HT1080 (cell line): Measurements from ENCODE around the gene NNMT. TPM values are rescaled to one million over a fixed set of nuclear protein-coding genes. Genes with fewer than 3 reads are reported as not detected.

Experiments used
- DNase-seq: peaks from one replicate; pipeline ENCODE4 v3.0.0-alpha.2; 2015; ENCODE audit warnings: low read depth
- polyA plus RNA-seq, 2 experiments: library from polyadenylated mRNA; depleted of rRNA; stranded (reverse); fragments of >200 nt; gene quantifications; 2 replicates each; pipeline ENCODE4 v1.2.3, GENCODE V29; 2015
- total RNA-seq: library from RNA; depleted of rRNA; stranded (reverse); fragments of >200 nt; shearing (Covaris generic); gene quantifications from 2 replicates; pipeline ENCODE4 v1.2.3, GENCODE V29; 2014; rRNA removed

Gene NNMT
- 158 and 162 TPM in 2 replicates for total RNA-seq
- polyA plus RNA-seq (2015; cell fraction: cytosol; rRNA removed) = 103 and 115 TPM in 2 replicates
- polyA plus RNA-seq (2015; cell fraction: nucleus; rRNA removed) = 85.2 and 92.3 TPM in 2 replicates

DNA sequence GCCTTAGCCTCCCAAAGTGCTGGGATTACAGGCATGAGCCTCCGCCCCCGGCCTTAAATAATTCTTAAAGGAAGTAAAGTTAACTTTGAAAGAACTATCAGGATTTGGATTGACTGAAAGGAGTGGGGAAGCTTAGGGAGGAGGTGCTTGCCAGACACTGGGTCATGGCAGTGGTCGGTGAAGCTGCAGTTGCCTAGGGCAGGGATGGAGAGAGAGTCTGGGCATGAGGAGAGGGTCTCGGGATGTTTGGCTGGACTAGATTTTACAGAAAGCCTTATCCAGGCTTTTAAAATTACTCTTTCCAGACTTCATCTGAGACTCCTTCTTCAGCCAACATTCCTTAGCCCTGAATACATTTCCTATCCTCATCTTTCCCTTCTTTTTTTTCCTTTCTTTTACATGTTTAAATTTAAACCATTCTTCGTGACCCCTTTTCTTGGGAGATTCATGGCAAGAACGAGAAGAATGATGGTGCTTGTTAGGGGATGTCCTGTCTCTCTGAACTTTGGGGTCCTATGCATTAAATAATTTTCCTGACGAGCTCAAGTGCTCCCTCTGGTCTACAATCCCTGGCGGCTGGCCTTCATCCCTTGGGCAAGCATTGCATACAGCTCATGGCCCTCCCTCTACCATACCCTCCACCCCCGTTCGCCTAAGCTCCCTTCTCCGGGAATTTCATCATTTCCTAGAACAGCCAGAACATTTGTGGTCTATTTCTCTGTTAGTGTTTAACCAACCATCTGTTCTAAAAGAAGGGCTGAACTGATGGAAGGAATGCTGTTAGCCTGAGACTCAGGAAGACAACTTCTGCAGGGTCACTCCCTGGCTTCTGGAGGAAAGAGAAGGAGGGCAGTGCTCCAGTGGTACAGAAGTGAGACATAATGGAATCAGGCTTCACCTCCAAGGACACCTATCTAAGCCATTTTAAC lies at the start of gene NNMT:
TSS of gene NNMT (plus strand) at position 724 of the 929 bp plus-strand sequence. CDS start at position 882, 158 bp downstream.
- DNase-seq = peak; percentile 89

DNA sequence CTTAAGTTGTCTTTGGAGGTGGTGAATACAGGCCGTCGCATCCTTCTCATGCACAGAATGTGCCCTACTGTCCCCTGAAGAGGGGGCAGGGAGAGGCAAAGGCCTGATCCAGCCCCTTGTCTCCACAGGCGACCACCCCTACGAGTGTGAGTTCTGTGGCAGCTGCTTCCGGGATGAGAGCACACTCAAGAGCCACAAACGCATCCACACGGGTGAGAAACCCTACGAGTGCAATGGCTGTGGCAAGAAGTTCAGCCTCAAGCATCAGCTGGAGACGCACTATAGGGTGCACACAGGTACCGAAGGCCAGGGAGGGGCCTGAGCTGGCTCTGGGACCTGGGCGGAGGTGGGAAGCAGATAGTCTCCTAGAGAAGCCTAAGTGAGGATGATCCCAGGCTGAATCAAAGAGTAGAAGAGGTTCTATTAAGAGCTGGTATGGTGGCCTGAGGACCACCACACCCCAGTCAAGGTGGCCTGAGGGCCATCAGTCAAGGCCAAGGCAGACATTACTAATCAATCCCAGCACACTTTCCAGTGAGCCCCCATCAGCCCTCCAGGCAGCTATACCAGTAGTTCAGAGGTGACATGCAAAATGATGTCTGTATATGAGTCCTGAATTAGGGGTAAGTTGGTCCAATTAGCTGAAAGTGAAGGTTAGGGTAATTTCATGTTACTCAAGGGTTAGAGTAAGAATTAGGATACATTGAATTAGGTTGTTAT lies 49.0 kb upstream of the NNMT start:
- DNase-seq = no peak

DNA sequence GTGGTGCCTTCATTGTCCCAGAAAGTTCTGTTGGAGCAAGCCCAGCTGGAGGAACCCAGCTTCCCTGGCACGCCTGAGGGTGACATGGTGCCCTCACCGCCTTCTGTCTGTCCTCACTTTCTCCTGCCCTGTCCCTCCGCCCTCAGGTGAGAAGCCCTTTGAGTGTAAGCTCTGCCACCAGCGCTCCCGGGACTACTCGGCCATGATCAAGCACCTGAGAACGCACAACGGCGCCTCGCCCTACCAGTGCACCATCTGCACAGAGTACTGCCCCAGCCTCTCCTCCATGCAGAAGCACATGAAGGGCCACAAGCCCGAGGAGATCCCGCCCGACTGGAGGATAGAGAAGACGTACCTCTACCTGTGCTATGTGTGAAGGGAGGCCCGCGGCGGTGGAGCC lies 46.0 kb upstream of the NNMT start:
- DNase-seq = no peak

DNA sequence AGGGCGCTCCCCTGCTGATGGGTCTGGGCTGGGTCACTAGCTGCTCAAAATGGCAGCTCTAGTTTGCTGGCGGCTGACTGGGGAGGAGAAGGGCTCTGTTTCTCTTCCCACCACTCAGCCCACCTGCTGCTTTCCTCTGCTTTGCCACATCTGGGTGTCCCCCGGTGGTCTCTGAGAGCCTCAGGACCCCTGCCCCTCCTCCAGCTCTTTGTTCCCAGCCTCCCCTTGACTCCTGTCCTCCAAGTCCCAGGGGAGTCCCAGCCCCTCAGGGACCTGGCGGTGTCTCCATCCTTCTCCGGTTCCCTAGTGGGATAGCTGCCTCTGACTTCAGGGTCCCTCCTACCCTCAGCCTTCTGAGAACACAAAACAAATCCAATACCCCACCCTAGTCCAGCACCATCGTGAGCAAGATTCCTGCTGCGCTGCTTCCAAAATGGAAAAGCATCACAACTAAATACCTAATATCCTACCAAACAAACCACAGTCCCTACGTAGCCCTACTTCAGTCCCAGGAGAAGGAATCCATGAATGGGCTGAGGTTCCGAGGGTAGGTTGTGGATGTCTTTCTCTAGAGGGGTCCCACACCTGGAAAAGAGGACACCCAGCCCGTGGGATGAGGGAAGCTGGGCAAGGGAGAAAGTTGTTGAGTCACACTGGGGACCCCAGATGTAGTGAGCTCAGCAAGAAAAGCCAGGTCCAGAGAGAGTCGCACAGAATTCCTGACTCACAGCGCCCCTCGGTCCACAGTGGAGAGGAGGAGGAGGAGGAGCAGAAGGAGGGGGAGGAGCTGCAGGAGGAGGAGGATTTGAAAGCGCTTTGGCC lies 45.0 kb upstream of the NNMT start:
- DNase-seq = peak; percentile 8

GRCh38 chr11:114251815-114252337 lies 44.3 kb upstream of the NNMT start:
- no peak for DNase-seq

DNA sequence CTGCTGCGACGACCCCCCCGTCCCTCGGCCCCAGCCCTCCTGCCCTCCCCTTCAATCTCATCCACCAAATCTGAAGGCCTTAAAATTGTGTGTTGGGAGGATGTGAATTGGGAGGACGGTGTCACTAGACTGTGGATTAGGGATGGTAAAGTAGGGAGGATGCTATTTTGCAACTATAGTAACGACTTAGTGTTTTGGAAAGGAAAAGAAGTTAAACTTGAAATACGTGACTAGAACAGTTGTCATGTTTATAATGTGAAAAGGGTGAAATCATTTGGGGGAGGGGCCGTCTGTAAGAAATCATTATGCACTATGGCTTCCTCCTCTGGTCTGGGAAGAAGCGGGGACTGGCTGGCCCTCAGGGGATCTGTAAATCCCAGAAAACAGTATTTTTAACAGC lies 43.4 kb upstream of the NNMT start:
- DNase-seq = no peak

DNA sequence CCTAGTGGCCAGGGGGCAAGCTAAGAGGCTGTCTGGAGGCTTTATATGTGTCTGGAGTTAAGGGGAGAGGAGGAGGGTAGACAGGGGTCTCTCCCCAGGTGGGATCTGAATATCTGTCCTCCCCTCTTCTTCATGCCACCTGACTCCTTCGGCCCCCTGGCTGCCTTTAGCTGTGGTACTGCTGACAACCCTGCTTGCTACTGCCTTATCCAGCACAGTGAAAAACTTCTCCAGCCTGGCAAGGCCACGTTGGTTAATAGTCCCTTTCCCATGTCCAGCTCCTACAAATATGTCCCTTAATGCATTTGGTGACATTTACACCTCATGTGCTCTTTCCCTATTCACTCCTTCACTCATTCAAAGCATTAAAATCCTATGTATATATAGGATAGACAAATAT lies 42.4 kb upstream of the NNMT start:
- no peak for DNase-seq

DNA sequence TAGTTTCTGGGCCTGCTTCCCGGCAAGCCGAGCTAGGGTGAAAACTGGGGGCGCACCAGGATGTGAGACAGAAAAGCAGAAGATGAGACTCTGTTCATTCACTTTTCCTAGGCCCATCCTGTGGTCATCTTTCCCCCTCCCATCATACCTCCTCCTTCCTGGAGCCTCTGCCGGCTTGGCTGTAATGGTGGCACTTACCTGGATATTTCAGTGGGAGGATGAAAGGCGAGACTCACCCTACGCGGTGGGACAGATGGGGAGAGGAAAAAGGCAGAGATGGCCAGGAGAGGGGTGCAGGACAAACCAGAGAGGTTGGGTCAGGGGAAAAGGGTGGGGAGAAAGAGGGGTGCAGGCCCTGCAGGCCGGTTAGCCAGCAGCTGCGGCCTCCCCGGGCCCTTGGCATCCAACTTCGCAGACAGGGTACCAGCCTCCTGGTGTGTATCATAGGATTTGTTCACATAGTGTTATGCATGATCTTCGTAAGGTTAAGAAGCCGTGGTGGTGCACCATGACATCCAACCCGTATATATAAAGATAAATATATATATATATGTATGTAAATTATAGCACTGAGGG lies 41.5 kb upstream of the NNMT start:
- no peak for DNase-seq

GRCh38 chr11:114255289-114255688 lies 40.9 kb upstream of the NNMT start:
- no peak for DNase-seq

- no peak for DNase-seq
Measured at GRCh38 chr11:114256176-114256966, 39.8 kb upstream of the NNMT start.

DNA sequence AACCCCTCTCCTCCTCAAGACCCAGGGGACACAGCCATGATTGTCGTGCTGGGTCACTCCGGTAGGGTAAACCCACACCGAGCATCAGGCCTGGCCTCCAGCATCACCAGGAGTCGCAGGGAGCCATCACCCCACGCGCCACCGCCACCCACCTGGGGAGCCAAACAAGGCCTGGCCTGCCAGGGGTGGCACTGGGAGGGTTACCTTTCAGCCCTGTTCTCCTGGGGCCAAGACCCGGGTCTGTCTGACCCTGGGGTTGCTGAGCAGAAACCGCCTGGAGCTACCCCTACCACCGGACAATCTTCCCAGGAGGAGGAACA lies 39.3 kb upstream of the NNMT start:
- no peak for DNase-seq

- no peak for DNase-seq
Measured at GRCh38 chr11:114257621-114258558, 38.3 kb upstream of the NNMT start.

GRCh38 chr11:114258696-114259095 lies 37.5 kb upstream of the NNMT start:
- DNase-seq = no peak

GRCh38 chr11:114259124-114259526 lies 37.1 kb upstream of the NNMT start:
- no peak for DNase-seq

DNA sequence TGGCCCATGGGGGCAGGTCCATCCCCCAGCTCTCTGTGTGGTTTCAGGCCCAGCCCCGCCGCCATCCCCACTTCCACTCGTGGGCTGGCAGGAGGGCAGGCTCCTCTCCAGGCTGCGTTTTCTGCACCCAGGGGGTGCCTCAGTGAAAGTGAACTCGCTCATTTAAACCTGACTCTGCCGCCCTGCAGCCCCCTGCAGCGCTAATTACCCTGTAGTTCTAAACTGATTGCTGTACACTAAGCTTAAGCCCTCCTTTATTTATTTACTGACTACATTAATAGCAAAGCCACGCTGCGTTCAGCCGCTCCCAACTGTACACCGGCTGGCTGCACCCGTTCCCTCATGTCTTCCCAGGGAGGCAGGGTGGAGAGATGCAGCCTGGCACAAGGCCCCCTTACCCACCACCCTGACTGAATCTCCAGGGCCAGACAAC lies 36.6 kb upstream of the NNMT start:
- no peak for DNase-seq

- no peak for DNase-seq
Measured at GRCh38 chr11:114260077-114260476, 36.1 kb upstream of the NNMT start.

DNA sequence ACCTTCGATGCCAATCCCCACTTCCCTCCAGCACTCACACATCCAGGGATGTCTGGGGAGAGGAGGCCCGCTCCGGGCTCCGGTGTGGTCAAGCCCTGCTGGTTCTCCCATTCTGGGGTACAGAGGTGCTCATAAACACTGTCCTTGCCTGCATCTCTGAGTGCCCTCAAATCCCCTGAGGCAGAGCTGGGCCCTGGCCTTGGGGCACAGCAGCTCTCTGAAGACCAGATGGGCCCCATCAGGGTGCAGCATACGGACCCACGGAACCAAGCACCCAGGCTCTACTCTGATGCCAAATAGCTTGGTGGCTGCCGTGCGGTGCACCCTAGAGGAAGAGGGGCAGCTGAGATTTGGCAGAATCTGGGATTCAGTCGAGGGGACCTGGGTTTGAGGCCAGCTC lies 35.7 kb upstream of the NNMT start:
- no peak for DNase-seq

DNA sequence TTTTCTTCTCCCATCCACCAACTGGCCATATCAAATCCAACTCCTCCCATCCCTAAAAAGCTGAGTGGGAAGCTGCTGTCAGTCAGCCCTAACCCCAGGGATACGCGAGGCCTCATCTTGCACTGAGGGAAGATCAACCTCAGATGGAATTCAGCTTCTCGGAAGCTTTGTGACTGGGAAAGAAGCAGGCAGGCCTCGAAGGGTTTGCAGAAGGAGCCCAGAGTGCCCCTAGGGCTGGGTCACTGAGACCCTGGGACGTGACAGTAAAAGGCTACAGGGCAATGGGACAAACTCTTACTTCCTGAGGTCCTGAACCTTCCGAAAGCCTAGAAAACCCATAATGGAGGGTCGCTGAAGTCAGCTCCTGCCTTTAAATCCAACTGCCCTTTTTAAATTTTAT lies 34.4 kb upstream of the NNMT start:
- no peak for DNase-seq
